Endothelial cell (in vitro differentiated cells): ENCODE results near the gene COQ8A. TPM values are rescaled to one million over a fixed set of nuclear protein-coding genes. Genes with fewer than 3 reads are reported as not detected.

Source experiments
- DNase-seq: peaks from one replicate; pipeline ENCODE4 v3.0.0; 2021; ENCODE audit warnings: low spot score
- H3K27ac Mint-ChIP-seq: one replicate; pipeline ENCODE4 v1.8.0; 2021; ENCODE audit warnings: mixed read lengths, inconsistent platforms; ENCODE audit not compliant: unreplicated experiment
- H3K27me3 Mint-ChIP-seq: one replicate; pipeline ENCODE4 v1.8.0; 2021; ENCODE audit warnings: mild to moderate bottlenecking, moderate library complexity, mixed read lengths, inconsistent platforms; ENCODE audit not compliant: unreplicated experiment
- H3K36me3 Mint-ChIP-seq: one replicate; pipeline ENCODE4 v1.8.0; 2021; ENCODE audit warnings: mild to moderate bottlenecking, low read depth, mixed read lengths, inconsistent platforms; ENCODE audit not compliant: unreplicated experiment
- H3K4me1 Mint-ChIP-seq: one replicate; pipeline ENCODE4 v1.8.0; 2021; ENCODE audit warnings: mild to moderate bottlenecking, mixed read lengths, inconsistent platforms; ENCODE audit not compliant: unreplicated experiment
- H3K4me3 Mint-ChIP-seq: one replicate; pipeline ENCODE4 v1.8.0; 2021; ENCODE audit warnings: mild to moderate bottlenecking, mixed read lengths, inconsistent platforms; ENCODE audit not compliant: unreplicated experiment
- H3K9me3 Mint-ChIP-seq: one replicate; pipeline ENCODE4 v1.8.0; 2021; ENCODE audit warnings: mixed read lengths, inconsistent platforms; ENCODE audit not compliant: unreplicated experiment
- CTCF ChIP-seq: fragments of 200-600 bp; sonication (generic); IDR thresholded peaks from one replicate; pipeline ENCODE4 v1.5.0; 2021; ENCODE audit warnings: antibody characterized with exemption; ENCODE audit not compliant: unreplicated experiment
- total RNA-seq: library from RNA; stranded (reverse); fragmentation: NEBNext Ultra II Directional; extraction: Animal tissue kit (Norgen Biotek cat#: 25700); gene quantifications from one replicate; pipeline ENCODE4 v1.2.1, GENCODE V29; 2021; ENCODE audit not compliant: unreplicated experiment

The COQ8A gene
- total RNA-seq, 1 donor from 2014 or later: 22.7 TPM

GRCh38 chr1:226983247-226983991 lies 43.3 kb downstream of the COQ8A start:
- no peak for DNase-seq
- H3K4me3 Mint-ChIP-seq: no peak overlapping the region
- H3K4me1 Mint-ChIP-seq: peaks cover 13% of the 10 kb centered on the region
- no peak for TF ChIP-seq CTCF
- H3K27ac Mint-ChIP-seq: no peak overlapping the region
- no peaks in the 10 kb centered on the region for H3K9me3 Mint-ChIP-seq
- peaks cover 17% of the 10 kb centered on the region for H3K36me3 Mint-ChIP-seq
- peaks cover 5% of the 10 kb centered on the region for H3K27me3 Mint-ChIP-seq

- Mint-ChIP-seq H3K9me3 (no peaks in the 10 kb centered on the region), H3K27ac (no peak overlapping the region)
- DNase-seq: no peak
Measured at GRCh38 chr1:226983992-226984364, 43.9 kb downstream of the COQ8A start.

GRCh38 chr1:226984521-226985238 lies 44.6 kb downstream of the COQ8A start:
- H3K27me3 Mint-ChIP-seq: peaks cover 7% of the 10 kb centered on the region
- peak overlapping the region; percentile 30 for H3K27ac Mint-ChIP-seq
- peaks cover 20% of the 10 kb centered on the region for H3K36me3 Mint-ChIP-seq
- no peak overlapping the region for H3K4me3 Mint-ChIP-seq
- H3K9me3 Mint-ChIP-seq: no peaks in the 10 kb centered on the region
- no peak for DNase-seq
- H3K4me1 Mint-ChIP-seq: peaks cover 22% of the 10 kb centered on the region
- TF ChIP-seq CTCF: no peak

More at GRCh38 chr1:226983992-226984364, 43.9 kb downstream of the COQ8A start:
- Mint-ChIP-seq H3K4me3 (no peak overlapping the region), H3K4me1 (peaks cover 18% of the 10 kb centered on the region), H3K27me3 (peaks cover 9% of the 10 kb centered on the region), H3K36me3 (peaks cover 20% of the 10 kb centered on the region)
- no peak for TF ChIP-seq CTCF

- H3K9me3 Mint-ChIP-seq: no peaks in the 10 kb centered on the region
- no peak overlapping the region for H3K27ac Mint-ChIP-seq
- TF ChIP-seq CTCF: no peak
- H3K4me3 Mint-ChIP-seq: no peak overlapping the region
- peaks cover 28% of the 10 kb centered on the region for H3K4me1 Mint-ChIP-seq
- no peak for DNase-seq
- peaks cover 20% of the 10 kb centered on the region for H3K36me3 Mint-ChIP-seq
- H3K27me3 Mint-ChIP-seq: peaks cover 6% of the 10 kb centered on the region
Measured at GRCh38 chr1:226985239-226985838, 45.2 kb downstream of the COQ8A start.
